Renal cortex interstitium (tissue), 3 donors: Measurements from ENCODE around the gene SART1. TPM values are rescaled to one million over a fixed set of nuclear protein-coding genes. Genes with fewer than 3 reads are reported as not detected.

ENCODE experiments used
- polyA plus RNA-seq, 3 donors: library from polyadenylated mRNA; unstranded; fragments of 120-200 nt; gene quantifications; one replicate each; pipeline ENCODE4 v1.2.1, GENCODE V29; 2013; ENCODE audit not compliant: insufficient read length in 3 of 3

The SART1 gene
- polyA plus RNA-seq, 3 donors = 40.4 to 60.6 (median 52.2) TPM

Other genes with a start within 250 kb of the SART1 start
- 10 to 100 TPM; 66.1 to 73.8 (median 72.0) TPM for gene KAT5, start 249.5 kb upstream of the SART1 start, polyA plus RNA-seq
- gene RNASEH2C, start 240.9 kb upstream of the SART1 start, polyA plus RNA-seq = 10 to 100 TPM; 36.1 to 53.4 (median 42.0) TPM
- 10 to 100 TPM in 1 of 3 donors, 1 to 10 TPM in 2; 5.7 to 10.3 (median 7.6) TPM for gene AP5B1, start 180.8 kb upstream of the SART1 start, polyA plus RNA-seq
- gene OVOL1, start 174.7 kb upstream of the SART1 start, polyA plus RNA-seq = 10 to 100 TPM in 2 of 3 donors, 1 to 10 TPM in 1; 9.6 to 15.0 (median 14.0) TPM
- gene SNX32, start 127.8 kb upstream of the SART1 start, polyA plus RNA-seq = 1 to 10 TPM; 1.4 to 3.7 (median 2.2) TPM
- gene CFL1, start 103.6 kb upstream of the SART1 start, polyA plus RNA-seq = 100 to 1,000 TPM; 728 to 948 (median 744) TPM
- gene MUS81, start 101.3 kb upstream of the SART1 start, polyA plus RNA-seq = 10 to 100 TPM; 45.6 to 62.3 (median 56.6) TPM
- gene EFEMP2, start 88.9 kb upstream of the SART1 start, polyA plus RNA-seq = 100 to 1,000 TPM in 2 of 3 donors, 10 to 100 TPM in 1; 87.9 to 129 (median 127) TPM
- gene CTSW, start 81.9 kb upstream of the SART1 start, polyA plus RNA-seq = 1 to 10 TPM in 2 of 3 donors, under 1 TPM in 1; 0.47 to 1.3 (median 1.0) TPM
- gene FIBP, start 73.3 kb upstream of the SART1 start, polyA plus RNA-seq = 10 to 100 TPM; 88.2 to 94.0 (median 92.2) TPM
- 10 to 100 TPM in 2 of 3 donors, 1 to 10 TPM in 1; 5.7 to 17.4 (median 11.1) TPM for gene CCDC85B, start 71.1 kb upstream of the SART1 start, polyA plus RNA-seq
- under 1 TPM; 0.07 to 0.24 (median 0.20) TPM for gene FOSL1, start 61.3 kb upstream of the SART1 start, polyA plus RNA-seq
- gene C11orf68, start 42.7 kb upstream of the SART1 start, polyA plus RNA-seq = 10 to 100 TPM; 30.9 to 41.8 (median 33.3) TPM
- 100 to 1,000 TPM in 1 of 3 donors, 10 to 100 TPM in 2; 73.3 to 109 (median 88.0) TPM for gene DRAP1, start 42.3 kb upstream of the SART1 start, polyA plus RNA-seq
- gene TSGA10IP, start 16.3 kb upstream of the SART1 start, polyA plus RNA-seq = under 1 TPM; 0.19 to 0.21 (median 0.20) TPM
- 10 to 100 TPM; 26.3 to 30.3 (median 28.4) TPM for gene EIF1AD, start 40.4 kb downstream of the SART1 start, polyA plus RNA-seq
- 100 to 1,000 TPM; 224 to 286 (median 277) TPM for gene BANF1, start 40.8 kb downstream of the SART1 start, polyA plus RNA-seq
- not detected for gene CST6, start 50.3 kb downstream of the SART1 start, polyA plus RNA-seq
- not detected for gene CATSPER1, start 64.7 kb downstream of the SART1 start, polyA plus RNA-seq
- 1 to 10 TPM; 3.6 to 6.7 (median 6.6) TPM for gene GAL3ST3, start 87.4 kb downstream of the SART1 start, polyA plus RNA-seq
- 100 to 1,000 TPM; 237 to 257 (median 251) TPM for gene SF3B2, start 90.6 kb downstream of the SART1 start, polyA plus RNA-seq
- gene PACS1, start 108.5 kb downstream of the SART1 start, polyA plus RNA-seq = 10 to 100 TPM; 48.0 to 59.2 (median 53.1) TPM